Spleen (tissue), 11 donors: ENCODE data around the gene ANKRD45. TPM values are rescaled to one million over a fixed set of nuclear protein-coding genes. Genes with fewer than 3 reads are reported as not detected.

Source experiments
- DNase-seq: peaks from one replicate; pipeline ENCODE4 v3.0.0-alpha.2; 2020
- H3K27ac ChIP-seq, 8 donors: fragments of 200-600 bp; sonication (generic) in 7 of 8; 1 replicate in 4 of 8; 2 replicates in 4 of 8; pipeline versions ENCODE4 v1.5.0 to v1.8.0; 2016 to 2021; ENCODE audit warnings: inconsistent platforms in 4 of 8, mild to moderate bottlenecking in 4 of 8, moderate library complexity in 1 of 8
- H3K27me3 ChIP-seq, 7 donors: fragments of 200-600 bp; sonication (generic) in 6 of 7; replicated peaks in 1 of 7; 1 replicate in 4 of 7; 2 replicates in 3 of 7; pipeline versions ENCODE4 v1.5.0 to v1.8.0; 2016 to 2021; ENCODE audit warnings: inconsistent platforms in 3 of 7, mild to moderate bottlenecking in 1 of 7
- H3K36me3 ChIP-seq, 6 donors: fragments of 200-600 bp; sonication (generic) in 5 of 6; 1 replicate in 4 of 6; 2 replicates in 2 of 6; pipeline versions ENCODE4 v1.5.0 to v1.8.0; 2016 to 2021; ENCODE audit warnings: inconsistent platforms in 2 of 6
- H3K4me1 ChIP-seq, 6 donors: fragments of 200-600 bp; sonication (generic) in 5 of 6; 1 replicate in 3 of 6; 2 replicates in 3 of 6; pipeline versions ENCODE4 v1.5.0 to v1.8.0; 2016 to 2021; ENCODE audit warnings: inconsistent platforms in 3 of 6
- H3K4me3 ChIP-seq, 8 donors: fragments of 200-600 bp; sonication (generic) in 7 of 8; 1 replicate in 4 of 8; 2 replicates in 4 of 8; pipeline versions ENCODE4 v1.5.0 to v1.8.0; 2016 to 2021; ENCODE audit warnings: inconsistent platforms in 4 of 8, mild to moderate bottlenecking in 4 of 8, moderate library complexity in 2 of 8
- H3K9me3 ChIP-seq, 8 donors: fragments of 200-600 bp; sonication (generic) in 7 of 8; 1 replicate in 4 of 8; 2 replicates in 4 of 8; pipeline versions ENCODE4 v1.5.0 to v1.8.0; 2016 to 2021; ENCODE audit warnings: inconsistent platforms in 4 of 8
- CTCF ChIP-seq, 11 experiments: fragments of 200-600 bp in 7 of 11; fragments of 450-650 bp in 4 of 11; sonication (generic) in 4 of 11; IDR thresholded peaks in 8 of 11; conservative IDR thresholded peaks in 3 of 11; 1 replicate in 7 of 11; 2 replicates in 4 of 11; pipeline versions ENCODE4 v1.4.0 to v1.8.0; 2016 to 2021; ENCODE audit warnings: antibody characterized with exemption in 11 of 11, inconsistent platforms in 4 of 11, mild to moderate bottlenecking in 1 of 11
- POLR2A ChIP-seq, 3 donors: fragments of 450-650 bp; IDR thresholded peaks; one replicate each; pipeline ENCODE4 v1.5.1; 2017; ENCODE audit warnings: antibody characterized with exemption in 3 of 3, mild to moderate bottlenecking in 1 of 3
- POLR2AphosphoS5 ChIP-seq, 3 donors: sonication (generic); formaldehyde crosslinking; IDR thresholded peaks; one replicate each; pipeline ENCODE4 v1.5.1; 2017; ENCODE audit warnings: antibody characterized with exemption in 3 of 3
- WGBS, 5 donors: extraction: QIAGEN DNeasy Blood & Tissue Kit in 3 of 5; methylation state at CpG; one replicate each; pipeline versions ENCODE4 v1.1.5 to v1.1.7; 2013 to 2018; 5-methylcytosine and 5-hydroxymethylcytosine counted together
- intact Hi-C: fragments of 100-400 bp; cut with DNase I; formaldehyde crosslinking; loops from one replicate; pipeline ENCODE4 v1.15.0; 2023; ENCODE audit warnings: low total_unique reads
- polyA plus RNA-seq, 3 donors: library from polyadenylated mRNA; stranded (reverse); fragments of 200-250 nt; gene quantifications; one replicate each; pipeline ENCODE4 v1.2.1, GENCODE V29; 2013
- total RNA-seq, 7 donors: library from RNA; depleted of rRNA in 3 of 7; stranded (reverse); fragments of >200 nt in 3 of 7; fragmentation: NEBNext Ultra II Directional in 4 of 7; extraction: Animal tissue kit (Norgen Biotek cat#: 25700) in 4 of 7; gene quantifications; one replicate each; pipeline versions ENCODE4 v1.1.0 to v1.2.1, GENCODE V29; 2016 to 2021
- donor health status: healthy with polysubstance abuse.
- donor health status: DM: no; HTN: no; CAD: no; lungs with moderate emphysema.
- donor health status: DM: no; HTN: no; CAD: no.
- donor health status: Bipolar disorder and iron deficiency.
- donor health status: healthy.
- donor health status: DM: no; HTN: no; CAD: no.
- donor health status: DM: yes; HTN: yes; CAD: no.

The ANKRD45 gene
- total and polyA plus RNA-seq, 10 donors = 0.13 to 1.1 (median 0.73) TPM; not detected in 1

- 89 to 94% (median 93%) methylated on average over 3 of the region's 3 CpGs for WGBS, 5 donors
- DNase-seq = no peak
- H3K36me3 ChIP-seq = no peaks in the 10 kb centered on the region
- H3K4me1 ChIP-seq = peaks cover 0 to 11% (median 9%) of the 10 kb centered on the region in 6 donors
- no peak for TF ChIP-seq CTCF (IDR thresholded peaks at IDR 0.05 in 8 of 11, conservative IDR thresholded peaks at IDR 0.05 in 3 of 11)
- TF ChIP-seq POLR2A (IDR thresholded peaks at IDR 0.05) = no peak
- no peak for TF ChIP-seq POLR2AphosphoS5 (IDR thresholded peaks at IDR 0.05)
- peaks cover 0 to 26% (median 10%) of the 10 kb centered on the region in 7 donors for H3K27me3 ChIP-seq
- H3K4me3 ChIP-seq = no peak overlapping the region
- no peak overlapping the region for H3K27ac ChIP-seq
- intact Hi-C loops = no loop called here
- H3K9me3 ChIP-seq = no peaks in the 10 kb centered on the region
Observed at GRCh38 chr1:173666646-173667045, 3.0 kb downstream of the ANKRD45 start.

GRCh38 chr1:173663159-173663558 is 6.5 kb downstream of the ANKRD45 start:
- Histone ChIP-seq H3K4me3 (no peak overlapping the region), H3K27ac (no peak overlapping the region), H3K9me3 (no peaks in the 10 kb centered on the region), H3K27me3 (peaks cover 0 to 2% (median 0%) of the 10 kb centered on the region in 7 donors), H3K4me1 (no peaks in the 10 kb centered on the region), H3K36me3 (no peaks in the 10 kb centered on the region)
- intact Hi-C loops = no loop called here
- no peak for DNase-seq
- TF ChIP-seq POLR2A (IDR thresholded peaks at IDR 0.05) (no peak), CTCF (IDR thresholded peaks at IDR 0.05 in 8 of 11, conservative IDR thresholded peaks at IDR 0.05 in 3 of 11) (no peak), POLR2AphosphoS5 (IDR thresholded peaks at IDR 0.05) (no peak)
- WGBS, 5 donors = 58 to 74% (median 62%) methylated on average over 3 of the region's 3 CpGs

- no peak overlapping the region for H3K27ac ChIP-seq
- no peaks in the 10 kb centered on the region for H3K36me3 ChIP-seq
- no peak for DNase-seq
- H3K27me3 ChIP-seq = no peaks in the 10 kb centered on the region
- WGBS, 5 donors = 31 to 58% (median 48%) methylated on average over 1 of the region's 1 CpG
- no peak overlapping the region for H3K4me3 ChIP-seq
- no peak for TF ChIP-seq CTCF (IDR thresholded peaks at IDR 0.05 in 8 of 11, conservative IDR thresholded peaks at IDR 0.05 in 3 of 11)
- no peak for TF ChIP-seq POLR2A (IDR thresholded peaks at IDR 0.05)
- no peak for TF ChIP-seq POLR2AphosphoS5 (IDR thresholded peaks at IDR 0.05)
- intact Hi-C loops = no loop called here
- no peaks in the 10 kb centered on the region for H3K4me1 ChIP-seq
- peaks cover 0 to 2% (median 0%) of the 10 kb centered on the region in 8 donors for H3K9me3 ChIP-seq
Observed at GRCh38 chr1:173661763-173662162, 7.9 kb downstream of the ANKRD45 start.

GRCh38 chr1:173661271-173661670 is 8.4 kb downstream of the ANKRD45 start:
- no peak for DNase-seq
- H3K9me3 ChIP-seq = peaks cover 0 to 7% (median 0%) of the 10 kb centered on the region in 8 donors
- intact Hi-C loops = no loop called here
- TF ChIP-seq POLR2AphosphoS5 (IDR thresholded peaks at IDR 0.05) = no peak
- TF ChIP-seq CTCF (IDR thresholded peaks at IDR 0.05 in 8 of 11, conservative IDR thresholded peaks at IDR 0.05 in 3 of 11) = no peak
- no peak for TF ChIP-seq POLR2A (IDR thresholded peaks at IDR 0.05)
- H3K4me3 ChIP-seq = no peak overlapping the region
- no peaks in the 10 kb centered on the region for H3K27me3 ChIP-seq
- H3K27ac ChIP-seq = no peak overlapping the region
- 91 to 100% (median 98%) methylated on average over 1 of the region's 1 CpG for WGBS, 5 donors
- no peaks in the 10 kb centered on the region for H3K36me3 ChIP-seq
- H3K4me1 ChIP-seq = no peaks in the 10 kb centered on the region
